GM18951 (cell line): Measurements from ENCODE around the gene CCZ1B.
"Not testable (repeated sequence)": the region's sequence is repeated elsewhere in the genome, so short reads cannot be mapped to it uniquely, and the experiment has no call there.

Experiments used
- POLR2A ChIP-seq: IDR thresholded peaks from 4 replicates; pipeline ENCODE4 v1.6.1; 2011; ENCODE audit warnings: mild to moderate bottlenecking; ENCODE audit not compliant: insufficient read length, insufficient read depth; ENCODE audit errors: extremely low read depth
- in situ Hi-C: fragments of 300-500 bp; cut with MboI; formaldehyde crosslinking; loops from one replicate; pipeline ENCODE4 v1.12.0; 2022; ENCODE audit warnings: low sequenced_read_pairs, mixed read lengths, inconsistent platforms; ENCODE audit not compliant: unreplicated experiment

Gene CCZ1B

DNA sequence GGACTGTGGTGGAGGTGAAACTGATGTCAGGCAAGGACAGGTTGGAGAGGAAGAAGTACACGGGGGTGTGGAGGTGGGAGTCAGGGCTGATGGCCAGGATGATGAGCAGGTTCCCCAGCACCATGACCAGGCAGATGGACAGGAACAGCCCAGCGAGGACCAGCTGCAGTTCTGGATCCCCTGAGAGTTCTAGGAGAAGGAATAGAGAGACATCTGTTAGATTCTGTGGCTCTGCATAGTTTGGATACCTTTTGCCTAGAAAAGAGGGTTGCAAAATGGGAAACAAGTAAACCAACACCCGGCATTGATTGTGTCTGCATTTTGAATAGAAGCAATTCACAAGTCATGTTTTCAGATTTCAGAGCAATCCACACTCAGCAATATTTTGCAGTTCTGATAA, 9.4 kb upstream of the CCZ1B start:
- in situ Hi-C loops = loop anchor here (25.0 kb wide), 1 partner anchor 123 kb away; the partner anchor contains the start of gene ZNF12

- no peak for TF ChIP-seq POLR2A
- in situ Hi-C loops = loop anchor here (25.0 kb wide), 1 partner anchor 121 kb away; the partner anchor contains the start of gene ZNF12
These were observed 7.6 kb upstream of the CCZ1B start for GRCh38 chr7:6833636-6834035.

DNA sequence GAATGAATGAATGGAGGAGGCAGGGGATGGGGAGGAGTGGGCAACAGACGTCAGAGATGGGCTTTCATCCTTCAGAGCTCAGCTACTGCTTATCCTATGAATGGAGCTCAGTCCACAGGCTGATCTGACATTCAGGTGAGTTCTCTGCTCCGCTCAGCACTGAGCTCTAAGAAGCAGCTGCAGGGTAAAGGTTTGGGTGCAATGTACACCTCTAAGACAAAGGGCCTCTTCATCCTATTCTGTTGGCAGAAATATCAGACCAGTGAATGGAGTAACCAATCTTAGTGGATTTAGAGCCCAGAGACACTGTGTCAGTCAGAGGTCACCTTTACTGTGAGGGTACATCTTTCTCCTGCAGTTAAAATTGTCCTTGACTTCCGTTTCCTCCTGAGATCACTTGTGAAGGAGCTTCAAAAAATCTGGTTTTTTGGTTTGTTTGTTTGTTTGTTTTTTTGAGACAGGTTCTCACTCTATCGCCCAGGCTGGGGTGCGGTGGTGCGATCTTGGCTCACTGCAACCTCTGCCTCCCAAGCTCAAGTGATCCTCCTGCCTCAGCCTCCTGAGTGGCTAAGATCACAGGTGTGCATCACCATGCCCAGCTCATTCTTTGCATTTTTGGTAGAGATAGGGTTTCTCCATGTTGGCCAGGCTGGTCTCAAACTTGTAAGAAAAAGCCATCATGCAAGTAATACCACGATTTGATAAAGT, 5.1 kb upstream of the CCZ1B start:
- in situ Hi-C loops = loop anchor here (25.0 kb wide), 1 partner anchor 119 kb away; the partner anchor contains the start of gene ZNF12
- no peak for TF ChIP-seq POLR2A

DNA sequence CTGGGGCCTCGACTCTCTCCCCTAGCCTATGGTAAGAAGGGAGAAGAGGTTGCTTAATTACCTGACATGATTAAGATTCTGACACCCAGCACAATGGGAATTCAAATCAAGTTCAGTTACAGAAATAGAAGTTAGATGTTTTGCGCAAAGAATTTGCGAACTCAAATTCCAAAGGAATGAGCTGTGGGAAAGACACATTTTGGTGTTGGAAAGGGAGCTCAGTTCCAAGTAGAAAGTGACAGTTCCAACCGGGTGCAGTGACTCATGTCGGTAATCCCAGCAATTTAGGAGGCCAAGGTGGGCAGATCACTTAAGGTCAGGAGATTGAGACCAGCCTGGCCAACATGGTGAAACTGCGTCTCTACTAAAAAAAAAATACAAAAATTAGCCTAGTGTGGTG, 4.0 kb upstream of the CCZ1B start:
- in situ Hi-C loops = loop anchor here (25.0 kb wide), 1 partner anchor 118 kb away; the partner anchor contains the start of gene ZNF12

DNA sequence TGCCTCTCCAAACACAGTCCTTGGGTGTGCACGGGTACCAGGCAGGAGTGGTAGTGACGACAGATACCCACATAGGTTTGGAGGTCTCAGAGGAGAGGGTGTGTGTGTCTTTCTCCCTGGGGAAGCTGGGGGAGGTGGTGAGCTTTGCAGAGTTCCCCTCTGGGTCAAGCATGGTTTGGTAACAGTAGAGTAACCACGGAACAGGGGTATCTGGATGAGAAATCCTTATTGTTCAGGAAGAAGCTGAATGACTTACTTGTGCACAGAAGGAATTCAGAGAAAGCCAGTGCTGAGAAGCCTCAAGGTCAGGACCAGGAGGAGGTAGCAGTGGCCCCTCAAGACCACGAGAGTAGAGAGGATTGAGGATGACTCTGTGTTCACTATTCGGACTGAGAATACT, 3.5 kb upstream of the CCZ1B start:
- in situ Hi-C loops = loop anchor here (25.0 kb wide), 1 partner anchor 117 kb away; the partner anchor contains the start of gene ZNF12

DNA sequence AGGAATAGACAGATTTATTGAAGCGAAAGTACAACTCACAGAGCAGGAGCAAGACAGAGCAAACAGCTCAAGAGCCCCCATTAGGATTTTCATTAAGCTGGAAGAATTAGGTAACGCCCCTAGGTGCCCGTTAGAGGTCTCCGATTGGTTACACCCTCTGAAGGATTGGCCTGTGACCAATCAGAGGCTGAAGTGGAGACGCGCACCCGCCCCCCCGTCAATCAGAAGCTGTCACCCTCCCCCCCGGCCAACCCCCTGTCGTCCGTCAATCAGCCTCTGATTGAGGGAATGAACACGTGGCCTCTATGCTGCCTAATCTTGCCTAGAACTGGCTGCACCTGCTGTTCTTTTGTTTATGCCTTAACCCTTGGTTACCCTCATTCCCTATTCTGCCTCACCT, 1.1 kb upstream of the CCZ1B start:
- in situ Hi-C loops = loop anchor here (25.0 kb wide), 1 partner anchor 115 kb away; the partner anchor contains the start of gene ZNF12

DNA sequence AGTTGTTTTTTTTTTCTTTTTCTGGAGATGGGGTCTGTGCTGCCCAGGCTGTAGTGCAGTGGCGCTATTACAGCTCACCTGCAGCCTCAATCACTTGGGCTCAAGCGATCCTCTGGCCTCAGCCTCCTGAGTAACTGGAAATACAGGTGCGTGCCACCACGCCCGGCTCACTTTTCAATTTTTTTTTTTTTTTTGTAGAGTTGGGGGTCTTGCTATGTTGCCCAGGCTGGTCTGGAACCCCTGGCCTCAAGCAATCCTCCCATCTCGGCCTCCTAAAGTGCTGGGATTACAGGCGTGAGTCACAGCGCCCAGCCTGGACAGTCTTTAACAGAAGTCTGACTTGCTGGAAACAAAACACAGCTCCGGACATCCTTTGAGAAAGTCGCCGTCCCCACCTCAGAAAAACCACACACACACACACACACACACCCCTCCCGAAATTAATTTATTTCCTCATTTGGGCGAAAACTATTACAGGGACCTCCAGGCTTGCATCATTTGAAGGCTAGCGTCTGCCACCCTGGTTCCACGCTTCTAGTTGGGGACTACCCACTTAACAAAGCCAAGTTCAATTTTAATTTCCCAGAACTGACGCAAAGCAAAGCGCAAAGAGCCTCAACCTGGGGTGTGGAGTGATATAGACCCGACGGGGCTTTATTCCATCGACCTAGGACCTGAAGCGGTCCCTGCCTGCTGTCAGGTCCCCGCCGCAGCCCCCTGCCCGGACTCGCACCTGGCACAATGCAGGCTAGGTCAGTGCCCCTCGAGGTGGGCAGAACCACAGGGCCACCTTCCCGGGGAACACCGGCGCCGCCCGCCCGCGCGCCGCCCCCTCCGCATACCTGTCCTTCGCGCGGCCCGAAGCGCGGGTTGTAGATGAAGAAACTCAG, 594 bp downstream of the CCZ1B start:
- in situ Hi-C loops = loop anchor here (25.0 kb wide), 1 partner anchor 113 kb away; the partner anchor contains the start of gene ZNF12

GRCh38 chr7:6821622-6822021, 4.5 kb downstream of the CCZ1B start:
- in situ Hi-C loops = not testable (repeated sequence)

DNA sequence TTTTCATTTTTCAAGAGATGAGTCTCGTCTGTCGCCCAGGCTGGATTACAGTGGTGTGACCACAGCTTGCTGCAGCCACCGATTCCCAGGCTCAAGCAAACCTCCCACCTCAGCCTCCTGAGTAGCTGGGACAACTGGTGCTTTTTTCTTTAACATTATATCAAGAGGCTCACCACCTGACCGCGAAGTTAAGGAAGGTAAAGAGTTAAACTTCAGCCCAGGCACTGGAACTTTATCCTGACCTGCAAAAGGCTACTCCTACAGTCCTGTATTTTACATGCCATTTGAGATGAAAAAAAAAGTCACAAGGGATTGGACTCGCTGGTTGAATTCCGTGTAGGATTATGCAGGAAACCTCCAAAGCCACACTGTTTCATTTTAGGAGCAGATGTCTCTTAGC, 10.6 kb downstream of the CCZ1B start:
- in situ Hi-C loops = loop anchor here (5.0 kb wide), 1 partner anchor 908 kb away; no protein-coding TSS in a partner anchor

- in situ Hi-C loops = not testable (repeated sequence)
These were observed 13.1 kb downstream of the CCZ1B start for GRCh38 chr7:6813011-6813410.

DNA sequence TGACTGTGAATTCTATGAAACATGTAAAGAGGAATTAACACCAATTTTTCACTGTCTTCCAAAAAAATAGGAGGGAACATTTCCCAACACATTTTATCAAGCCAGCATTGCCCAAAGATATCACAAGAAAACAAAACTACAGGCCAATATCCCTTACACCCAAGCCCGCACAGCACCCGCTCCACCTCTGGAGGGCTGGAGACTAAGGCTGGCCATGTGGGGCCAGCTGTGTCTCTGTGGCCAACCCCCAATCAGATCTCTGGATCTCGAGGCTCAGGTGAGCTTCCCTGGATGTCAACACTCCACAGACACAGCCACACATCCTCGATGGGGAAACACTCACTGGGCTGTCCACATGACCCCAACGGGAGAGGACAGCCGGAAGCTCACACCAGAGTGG, 18.1 kb downstream of the CCZ1B start:
- in situ Hi-C loops = not testable (repeated sequence)

DNA sequence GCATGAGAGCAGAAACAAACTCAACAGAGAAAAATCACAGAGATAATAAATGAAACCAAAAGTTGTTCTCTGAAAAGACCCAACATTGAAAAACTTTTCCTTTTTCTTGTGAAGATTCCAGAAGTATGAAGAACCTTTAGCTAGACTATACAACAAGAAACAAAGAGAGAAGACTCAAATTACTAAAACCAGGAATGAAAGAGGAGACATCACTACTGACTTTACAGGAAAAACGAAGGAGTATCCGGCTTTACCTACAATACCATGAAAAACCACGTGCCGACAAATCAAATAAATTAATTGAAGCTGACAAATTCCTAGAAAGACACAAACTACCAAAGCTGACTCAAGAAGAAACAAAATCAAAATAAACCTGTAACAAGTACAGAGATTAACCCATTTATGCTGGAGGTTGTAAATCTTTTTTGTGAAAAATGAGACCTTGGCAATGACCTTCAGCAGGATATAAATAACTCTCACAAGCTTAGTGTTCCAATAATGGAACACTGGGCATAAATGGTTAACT, 18.6 kb downstream of the CCZ1B start:
- in situ Hi-C loops = not testable (repeated sequence)

DNA sequence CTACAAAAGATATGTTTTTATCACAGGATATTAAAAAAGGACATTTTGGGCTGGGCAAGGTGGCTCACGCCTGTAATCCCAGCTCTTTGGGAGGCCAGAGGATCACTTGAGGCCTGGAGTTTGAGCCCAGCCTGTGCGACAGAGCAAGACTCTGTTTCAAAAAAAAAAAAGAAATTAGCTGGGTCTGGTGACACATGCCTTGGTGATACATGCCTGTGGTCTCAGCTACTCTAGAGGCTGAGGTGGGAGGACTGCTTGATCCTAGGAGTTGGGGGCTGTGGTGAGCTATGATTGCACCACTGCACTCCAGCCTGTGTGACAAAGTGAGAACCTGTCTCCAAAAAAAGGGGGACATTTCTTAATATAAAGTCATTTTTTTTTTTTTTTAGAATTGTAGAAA, 25.7 kb downstream of the CCZ1B start:
- in situ Hi-C loops = not testable (repeated sequence)

DNA sequence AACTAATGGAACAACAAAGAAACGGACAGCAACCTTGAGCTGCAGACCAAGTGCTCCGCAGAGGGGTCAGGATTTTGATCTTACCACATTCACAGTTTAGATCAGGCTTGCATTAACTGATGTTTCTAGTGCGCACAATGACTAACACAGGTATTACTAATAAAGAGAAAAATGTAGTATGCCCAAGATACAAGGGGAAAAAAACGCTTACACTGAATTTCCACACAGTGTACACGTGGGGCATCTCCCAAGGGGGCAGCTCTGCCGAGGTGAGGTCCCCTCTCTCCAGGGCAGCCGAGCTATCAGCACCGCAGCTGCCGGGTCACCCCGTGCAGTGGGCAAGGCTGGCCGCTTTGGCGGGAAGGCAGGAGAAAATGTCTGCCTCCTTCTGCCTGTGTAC, 26.2 kb downstream of the CCZ1B start:
- in situ Hi-C loops = not testable (repeated sequence)

GRCh38 chr7:6798047-6798446, 28.0 kb downstream of the CCZ1B start:
- in situ Hi-C loops = not testable (repeated sequence)

- in situ Hi-C loops = not testable (repeated sequence)
These were observed 28.9 kb downstream of the CCZ1B start for GRCh38 chr7:6797218-6797617.

GRCh38 chr7:6794276-6794675, 31.8 kb downstream of the CCZ1B start:
- in situ Hi-C loops = not testable (repeated sequence)

GRCh38 chr7:6792113-6792872, 33.8 kb downstream of the CCZ1B start:
- in situ Hi-C loops = not testable (repeated sequence)

- in situ Hi-C loops = not testable (repeated sequence)
These were observed 36.7 kb downstream of the CCZ1B start for GRCh38 chr7:6789353-6789752.
